ENCODE data around the gene ILF2. TPM values are rescaled to one million over a fixed set of nuclear protein-coding genes. Genes with fewer than 3 reads are reported as not detected.
"Not testable (repeated sequence)": the region's sequence is repeated elsewhere in the genome, so short reads cannot be mapped to it uniquely, and the experiment has no call there.

The ILF2 gene
- total and polyA plus RNA-seq, 9 donors = 158 to 217 (median 179) TPM

DNA sequence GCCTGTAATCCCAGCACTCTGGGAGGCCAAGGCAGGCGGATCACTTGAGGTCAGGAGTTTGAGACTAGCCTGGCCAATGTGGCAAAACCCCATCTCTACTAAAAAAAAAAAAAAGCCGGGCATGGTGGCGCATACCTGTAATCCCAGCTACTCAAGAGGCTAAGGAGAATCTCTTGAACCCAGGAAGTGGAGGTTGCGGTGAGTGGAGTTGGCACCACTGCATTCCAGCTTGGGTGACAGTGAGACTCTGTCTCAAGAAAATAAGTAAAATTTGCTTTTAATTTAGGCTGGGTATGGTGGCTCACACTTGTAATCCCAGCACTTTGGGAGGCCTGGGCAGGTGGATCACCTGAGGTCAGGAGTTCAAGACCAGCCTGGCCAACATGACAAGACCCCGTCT, 30.6 kb downstream of the ILF2 start:
- 100% methylated on average over 3 of the region's 5 CpGs for WGBS (ENCODE audit: insufficient coverage)
- H3K27me3 ChIP-seq (ENCODE audit: control insufficient read depth, insufficient read depth, low read length); H3K27ac ChIP-seq (ENCODE audit: low read length); H3K4me3 ChIP-seq (ENCODE audit: low read length); H3K9me3 ChIP-seq (replicated peaks; ENCODE audit: control insufficient read depth, low read depth, low read length); DNase-seq: not testable (repeated sequence)
- Histone ChIP-seq H3K36me3 (ENCODE audit: control insufficient read depth, insufficient read depth, low read length) (peaks cover 83% of the 10 kb centered on the region), H3K4me1 (ENCODE audit: control insufficient read depth, insufficient read depth, low read length) (peaks cover 16% of the 10 kb centered on the region)

DNA sequence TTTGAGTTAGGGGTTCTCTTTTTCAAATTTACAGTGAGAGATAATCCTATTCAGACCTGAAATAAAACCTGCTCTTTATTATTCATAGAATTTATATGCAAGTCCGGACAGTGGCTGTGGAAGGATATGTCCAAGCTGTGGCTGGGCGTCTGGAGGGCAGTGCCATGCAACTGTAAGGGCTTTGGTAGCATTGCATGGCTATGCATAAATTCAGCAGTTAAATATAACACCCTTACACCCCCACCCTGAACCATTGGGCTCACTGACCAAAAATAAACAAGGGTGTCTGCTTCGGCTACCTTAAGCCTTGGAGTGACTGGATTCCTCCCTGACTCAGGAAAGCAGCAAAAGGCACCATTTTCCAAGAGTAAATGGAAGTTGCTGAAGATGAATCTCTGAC, 31.5 kb downstream of the ILF2 start:
- Histone ChIP-seq H3K36me3 (ENCODE audit: control insufficient read depth, insufficient read depth, low read length) (peaks cover 78% of the 10 kb centered on the region), H3K4me1 (ENCODE audit: control insufficient read depth, insufficient read depth, low read length) (peaks cover 20% of the 10 kb centered on the region), H3K27me3 (ENCODE audit: control insufficient read depth, insufficient read depth, low read length) (no peaks in the 10 kb centered on the region), H3K4me3 (ENCODE audit: low read length) (no peak overlapping the region), H3K9me3 (replicated peaks; ENCODE audit: control insufficient read depth, low read depth, low read length) (no peaks in the 10 kb centered on the region), H3K27ac (ENCODE audit: low read length) (no peak overlapping the region)
- WGBS (ENCODE audit: insufficient coverage) = no CpG with 5 or more reads among the region's 3 CpGs
- DNase-seq = no peak

DNA sequence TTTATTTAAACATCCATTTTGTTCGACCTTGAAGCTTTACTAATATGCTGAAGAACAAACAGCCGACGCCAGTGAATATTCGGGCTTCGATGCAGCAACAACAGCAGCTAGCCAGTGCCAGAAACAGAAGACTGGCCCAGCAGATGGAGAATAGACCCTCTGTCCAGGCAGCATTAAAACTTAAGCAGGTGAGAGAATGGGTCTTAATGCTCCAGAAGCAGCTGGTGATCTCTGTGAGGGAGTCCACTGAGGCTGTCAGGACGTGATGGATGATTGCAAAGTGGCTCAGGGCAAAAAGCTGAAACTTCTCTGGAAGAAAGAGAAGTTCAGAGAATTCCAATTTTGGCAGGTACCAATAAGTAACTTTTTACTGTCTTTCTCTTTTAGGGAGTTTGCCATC, 32.5 kb downstream of the ILF2 start:
- Histone ChIP-seq H3K27me3 (ENCODE audit: control insufficient read depth, insufficient read depth, low read length) (no peaks in the 10 kb centered on the region), H3K9me3 (replicated peaks; ENCODE audit: control insufficient read depth, low read depth, low read length) (no peaks in the 10 kb centered on the region), H3K4me3 (ENCODE audit: low read length) (no peak overlapping the region), H3K4me1 (ENCODE audit: control insufficient read depth, insufficient read depth, low read length) (peaks cover 24% of the 10 kb centered on the region), H3K27ac (ENCODE audit: low read length) (no peak overlapping the region), H3K36me3 (ENCODE audit: control insufficient read depth, insufficient read depth, low read length) (peaks cover 69% of the 10 kb centered on the region)
- DNase-seq = no peak
- 81% methylated on average over 5 of the region's 6 CpGs for WGBS (ENCODE audit: insufficient coverage)

DNA sequence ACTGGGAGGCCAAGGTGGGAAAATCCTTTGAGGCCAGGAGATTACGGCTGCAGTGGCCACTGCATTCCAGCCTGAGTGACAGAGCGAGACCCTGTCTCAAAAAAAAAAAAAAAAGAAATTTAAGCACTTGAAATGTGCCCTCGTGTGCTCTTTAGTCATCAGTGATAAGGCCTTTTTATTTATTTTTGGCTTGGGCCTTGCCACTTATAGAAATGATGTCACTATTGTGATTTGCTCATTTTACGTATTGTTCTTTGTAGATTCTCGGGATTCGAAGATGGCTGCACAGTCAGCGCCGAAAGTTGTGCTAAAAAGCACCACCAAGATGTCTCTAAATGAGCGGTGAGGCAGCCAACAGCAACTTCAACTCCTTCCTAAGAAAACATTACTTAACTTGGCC, 34.5 kb downstream of the ILF2 start:
- H3K27me3 ChIP-seq (ENCODE audit: control insufficient read depth, insufficient read depth, low read length) = no peaks in the 10 kb centered on the region
- H3K36me3 ChIP-seq (ENCODE audit: control insufficient read depth, insufficient read depth, low read length) = peaks cover 50% of the 10 kb centered on the region
- H3K4me1 ChIP-seq (ENCODE audit: control insufficient read depth, insufficient read depth, low read length) = peaks cover 28% of the 10 kb centered on the region
- no peaks in the 10 kb centered on the region for H3K9me3 ChIP-seq (replicated peaks; ENCODE audit: control insufficient read depth, low read depth, low read length)
- no peak overlapping the region for H3K4me3 ChIP-seq (ENCODE audit: low read length)
- DNase-seq = no peak
- 85% methylated on average over 9 of the region's 9 CpGs for WGBS (ENCODE audit: insufficient coverage)
- no peak overlapping the region for H3K27ac ChIP-seq (ENCODE audit: low read length)

DNA sequence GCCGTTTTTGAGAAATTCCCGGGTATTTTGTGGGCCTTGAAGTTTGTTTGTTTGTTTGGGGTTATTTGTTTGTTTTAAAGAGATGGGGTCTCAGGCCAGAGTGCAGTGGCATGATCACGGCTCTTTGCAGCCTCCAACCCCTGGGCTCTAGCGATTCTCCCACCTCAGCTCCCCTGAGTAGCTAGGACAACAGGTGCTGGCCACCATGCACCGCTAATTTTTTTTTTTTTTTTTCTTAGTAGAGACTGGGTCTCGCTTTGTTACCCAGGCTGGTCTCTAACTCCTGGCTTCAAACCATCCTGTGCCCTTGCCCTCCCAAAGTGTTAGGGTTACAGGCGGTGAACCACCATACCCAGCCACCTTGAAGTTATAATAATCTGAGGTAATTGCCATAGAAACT, 34.9 kb downstream of the ILF2 start:
- Histone ChIP-seq H3K4me3 (ENCODE audit: low read length) (no peak overlapping the region), H3K9me3 (replicated peaks; ENCODE audit: control insufficient read depth, low read depth, low read length) (no peaks in the 10 kb centered on the region), H3K27me3 (ENCODE audit: control insufficient read depth, insufficient read depth, low read length) (no peaks in the 10 kb centered on the region), H3K4me1 (ENCODE audit: control insufficient read depth, insufficient read depth, low read length) (peaks cover 28% of the 10 kb centered on the region), H3K27ac (ENCODE audit: low read length) (no peak overlapping the region), H3K36me3 (ENCODE audit: control insufficient read depth, insufficient read depth, low read length) (peaks cover 46% of the 10 kb centered on the region)
- DNase-seq = no peak
- 80% methylated on average over 2 of the region's 7 CpGs for WGBS (ENCODE audit: insufficient coverage)

DNA sequence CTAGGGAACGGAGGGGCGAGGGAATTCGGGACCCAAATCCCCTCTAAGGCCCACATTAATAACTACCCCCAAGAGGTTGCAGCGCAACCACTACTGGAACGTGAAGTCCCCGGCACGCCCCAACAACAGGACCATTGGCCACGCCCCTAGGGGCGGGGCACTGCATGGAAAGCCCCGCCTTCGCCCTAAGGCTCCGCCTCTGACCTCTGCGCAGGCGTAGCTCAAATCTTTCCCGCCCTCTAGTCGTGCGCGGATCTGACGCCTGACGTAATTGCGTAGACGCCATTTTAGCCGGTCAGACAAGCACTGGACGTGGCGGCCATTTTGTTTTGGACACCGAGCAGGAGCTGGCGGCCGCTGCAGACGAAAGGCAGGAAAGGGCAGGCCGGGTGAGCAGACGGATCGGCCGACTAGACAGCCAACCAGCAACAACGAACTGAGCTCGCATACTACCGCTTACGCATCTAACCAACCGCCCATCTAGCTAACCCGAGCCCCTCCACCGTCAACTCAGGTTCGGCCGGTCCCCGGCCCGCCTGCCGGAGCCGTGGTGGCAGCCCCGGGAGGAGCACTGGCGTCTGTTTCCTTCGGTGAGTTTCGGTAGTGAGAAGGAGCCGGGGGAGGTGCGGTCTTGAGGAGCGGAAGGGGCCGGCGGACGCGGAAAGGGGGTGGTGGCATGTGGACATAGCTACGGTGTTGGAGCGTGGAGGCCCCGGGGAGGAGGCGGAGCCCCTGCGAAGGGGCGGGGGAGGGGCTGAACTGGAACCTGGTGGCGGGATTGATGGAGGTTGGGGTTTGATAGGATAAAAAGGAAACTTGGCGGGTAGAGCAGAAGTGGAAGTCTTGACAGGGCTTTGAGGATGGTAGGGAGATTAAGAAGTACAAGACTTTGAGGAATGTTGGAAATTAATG, 36.8 kb downstream of the ILF2 start, which contains the start of gene CHTOP:
Gene CHTOP (plus strand): TSS at position 313 of the 912 bp plus-strand sequence. CDS start 2,523 bp downstream, outside the sequence.
- Histone ChIP-seq H3K4me3 (ENCODE audit: low read length) (peak within 1 kb of the TSS; percentile 100), H3K4me1 (ENCODE audit: control insufficient read depth, insufficient read depth, low read length) (peaks cover 44% of the 10 kb centered on the region), H3K27me3 (ENCODE audit: control insufficient read depth, insufficient read depth, low read length) (no peaks in the 10 kb centered on the region), H3K36me3 (ENCODE audit: control insufficient read depth, insufficient read depth, low read length) (peaks cover 28% of the 10 kb centered on the region), H3K9me3 (replicated peaks; ENCODE audit: control insufficient read depth, low read depth, low read length) (no peaks in the 10 kb centered on the region), H3K27ac (ENCODE audit: low read length) (peak within 1 kb of the TSS; percentile 100)
- WGBS (ENCODE audit: insufficient coverage) = under 1% methylated on average over 60 of the region's 65 CpGs
- DNase-seq = peak; percentile 99

DNA sequence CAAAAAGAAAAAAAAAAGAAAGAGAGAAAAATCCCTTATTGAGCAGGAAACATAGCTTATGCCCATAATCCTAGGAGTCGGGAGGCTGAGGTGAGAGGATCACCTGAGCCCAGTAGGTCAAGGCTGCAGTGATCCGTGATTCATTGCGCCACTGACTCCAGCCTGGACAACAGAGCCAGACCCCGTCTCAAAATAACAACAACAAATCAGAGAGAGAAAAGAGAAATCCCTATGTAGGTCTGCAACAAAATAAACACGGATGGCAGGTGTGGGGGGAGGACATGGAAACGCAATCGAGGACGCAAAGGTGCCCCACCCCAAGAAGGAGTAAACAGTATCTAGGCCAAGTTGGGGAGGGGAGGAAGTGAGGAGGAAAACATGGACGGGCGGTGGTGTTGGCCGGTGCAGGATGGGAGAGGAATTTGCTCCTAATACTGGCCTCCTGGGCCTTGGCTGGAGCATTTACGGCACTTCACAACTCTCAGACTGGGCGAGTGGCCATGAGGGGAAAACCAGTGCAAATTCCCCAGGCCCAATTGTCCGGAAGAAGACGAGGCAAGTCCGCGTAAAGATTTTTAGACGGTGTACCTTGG, 37.5 kb downstream of the ILF2 start:
- peaks cover 27% of the 10 kb centered on the region for H3K36me3 ChIP-seq (ENCODE audit: control insufficient read depth, insufficient read depth, low read length)
- H3K27me3 ChIP-seq (ENCODE audit: control insufficient read depth, insufficient read depth, low read length) = no peaks in the 10 kb centered on the region
- H3K4me3 ChIP-seq (ENCODE audit: low read length) = peak overlapping the region; percentile 100
- peaks cover 51% of the 10 kb centered on the region for H3K4me1 ChIP-seq (ENCODE audit: control insufficient read depth, insufficient read depth, low read length)
- DNase-seq = peak; percentile 95
- no peaks in the 10 kb centered on the region for H3K9me3 ChIP-seq (replicated peaks; ENCODE audit: control insufficient read depth, low read depth, low read length)
- peak overlapping the region; percentile 100 for H3K27ac ChIP-seq (ENCODE audit: low read length)
- 35% methylated on average over 5 of the region's 18 CpGs for WGBS (ENCODE audit: insufficient coverage)

DNA sequence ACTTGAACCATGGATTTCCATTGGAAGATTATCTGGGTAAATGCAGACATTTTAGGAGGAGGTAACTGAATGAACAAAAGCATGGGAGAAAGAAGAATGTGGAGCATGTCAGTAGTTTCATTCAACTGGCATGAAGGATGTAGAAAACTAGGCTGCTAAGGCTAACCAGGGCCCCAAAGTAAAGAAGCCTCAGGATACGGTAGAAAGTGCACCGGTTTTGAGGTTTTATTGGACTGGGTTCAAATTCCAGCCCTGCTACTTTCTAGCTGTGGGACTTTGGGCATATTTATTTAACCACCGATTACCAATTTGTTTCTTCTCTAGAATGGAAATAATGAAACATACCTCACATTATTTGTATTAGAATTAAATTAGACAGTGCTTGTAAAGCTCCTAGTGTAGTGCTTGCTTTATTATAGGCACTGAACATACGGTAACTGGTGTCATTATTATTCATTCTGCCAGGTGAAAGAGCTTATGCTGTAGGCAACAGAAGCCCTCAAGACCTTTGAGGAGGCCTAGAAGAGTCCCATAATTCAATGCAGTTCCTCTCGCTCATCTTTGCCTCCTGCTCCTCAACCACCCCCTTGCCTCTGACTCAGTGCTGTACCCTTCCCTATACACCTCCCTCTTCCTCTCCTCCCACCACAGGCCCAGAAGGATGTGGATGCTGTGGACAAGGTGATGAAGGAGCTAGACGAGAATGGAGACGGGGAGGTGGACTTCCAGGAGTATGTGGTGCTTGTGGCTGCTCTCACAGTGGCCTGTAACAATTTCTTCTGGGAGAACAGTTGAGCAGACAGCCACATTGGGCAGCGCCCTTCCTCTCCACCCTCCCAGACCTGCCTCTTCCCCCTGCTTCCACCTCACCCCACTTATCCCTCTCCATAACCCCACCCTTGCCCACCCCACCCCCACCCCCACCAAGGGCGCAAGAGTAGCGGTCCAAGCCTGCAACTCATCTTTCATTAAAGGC, 39.5 kb downstream of the ILF2 start:
- Histone ChIP-seq H3K27ac (ENCODE audit: low read length) (no peak overlapping the region), H3K9me3 (replicated peaks; ENCODE audit: control insufficient read depth, low read depth, low read length) (no peaks in the 10 kb centered on the region), H3K36me3 (ENCODE audit: control insufficient read depth, insufficient read depth, low read length) (peaks cover 8% of the 10 kb centered on the region), H3K4me1 (ENCODE audit: control insufficient read depth, insufficient read depth, low read length) (peaks cover 65% of the 10 kb centered on the region), H3K27me3 (ENCODE audit: control insufficient read depth, insufficient read depth, low read length) (no peaks in the 10 kb centered on the region), H3K4me3 (ENCODE audit: low read length) (no peak overlapping the region)
- 100% methylated on average over 1 of the region's 10 CpGs for WGBS (ENCODE audit: insufficient coverage)
- no peak for DNase-seq

DNA sequence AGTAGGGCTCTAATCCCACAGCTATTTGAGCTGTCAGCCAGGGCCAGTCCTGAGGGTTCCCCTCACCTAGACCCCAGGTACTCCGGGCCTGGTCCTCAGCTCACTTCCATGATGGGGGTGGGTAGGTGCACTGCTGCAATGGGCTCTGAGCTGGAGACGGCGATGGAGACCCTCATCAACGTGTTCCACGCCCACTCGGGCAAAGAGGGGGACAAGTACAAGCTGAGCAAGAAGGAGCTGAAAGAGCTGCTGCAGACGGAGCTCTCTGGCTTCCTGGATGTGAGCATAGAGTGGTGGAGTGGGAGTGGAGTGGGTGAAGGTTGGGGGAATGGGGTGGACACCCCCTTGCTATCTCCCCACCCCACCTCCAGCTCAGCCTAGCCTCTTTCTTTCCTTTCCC, 40.4 kb downstream of the ILF2 start:
- peaks cover 65% of the 10 kb centered on the region for H3K4me1 ChIP-seq (ENCODE audit: control insufficient read depth, insufficient read depth, low read length)
- H3K4me3 ChIP-seq (ENCODE audit: low read length) = no peak overlapping the region
- WGBS (ENCODE audit: insufficient coverage) = 84% methylated on average over 6 of the region's 7 CpGs

More for the DNA sequence above, 40.4 kb downstream of the ILF2 start:
- Histone ChIP-seq H3K27ac (ENCODE audit: low read length) (peak overlapping the region; percentile 55), H3K27me3 (ENCODE audit: control insufficient read depth, insufficient read depth, low read length) (no peaks in the 10 kb centered on the region), H3K36me3 (ENCODE audit: control insufficient read depth, insufficient read depth, low read length) (peaks cover 5% of the 10 kb centered on the region), H3K9me3 (replicated peaks; ENCODE audit: control insufficient read depth, low read depth, low read length) (no peaks in the 10 kb centered on the region)
- DNase-seq = no peak

Measured in muscle of leg (tissue), 11 donors.